ENCODE results near the gene DNM3.
"Not testable (repeated sequence)": the region's sequence is repeated elsewhere in the genome, so short reads cannot be mapped to it uniquely, and the experiment has no call there.

DNM3 gene

GRCh38 chr1:171796592-171796991 lies 44.7 kb upstream of the DNM3 start:
- H3K27me3 ChIP-seq (ENCODE audit: insufficient read depth, poor library complexity, severe bottlenecking): no peaks in the 10 kb centered on the region
- DNase-seq (ENCODE audit: low spot score) (no peak), ATAC-seq (ENCODE audit: low read depth) (no peak)
- no peak overlapping the region for H3K27ac ChIP-seq (ENCODE audit: poor library complexity, severe bottlenecking)
- peaks cover 9% of the 10 kb centered on the region for H3K4me1 ChIP-seq (ENCODE audit: insufficient read depth, poor library complexity, severe bottlenecking)
- H3K36me3 ChIP-seq (ENCODE audit: low read depth): peaks cover 55% of the 10 kb centered on the region
- no peaks in the 10 kb centered on the region for H3K9me3 ChIP-seq (ENCODE audit: severe bottlenecking)
- TF ChIP-seq CTCF (IDR thresholded peaks at IDR 0.05; ENCODE audit: poor library complexity, severe bottlenecking): no peak
- no peak overlapping the region for H3K4me3 ChIP-seq (ENCODE audit: severe bottlenecking)

DNA sequence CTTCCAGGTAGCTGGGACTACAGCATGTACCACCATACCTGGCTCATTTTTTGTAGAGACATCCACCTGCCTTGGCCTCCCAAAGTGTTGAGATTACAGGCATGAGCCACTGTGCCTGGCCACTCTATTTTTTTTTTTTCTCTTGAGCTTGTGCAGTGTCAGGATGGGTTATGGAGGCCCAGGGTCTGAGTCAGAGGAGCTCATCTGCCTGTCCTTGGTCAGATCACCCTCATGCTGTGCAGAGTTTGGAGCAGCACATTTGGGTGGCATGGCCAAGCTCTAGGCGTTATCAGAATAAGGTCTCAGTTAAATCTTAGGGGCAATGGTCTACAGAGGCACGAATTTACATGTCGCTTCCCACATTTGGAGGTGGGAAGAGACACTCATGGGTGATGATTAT lies 43.0 kb upstream of the DNM3 start:
- Histone ChIP-seq H3K36me3 (ENCODE audit: low read depth) (peaks cover 39% of the 10 kb centered on the region), H3K27ac (ENCODE audit: poor library complexity, severe bottlenecking) (no peak overlapping the region), H3K4me3 (ENCODE audit: severe bottlenecking) (no peak overlapping the region), H3K27me3 (ENCODE audit: insufficient read depth, poor library complexity, severe bottlenecking) (no peaks in the 10 kb centered on the region), H3K4me1 (ENCODE audit: insufficient read depth, poor library complexity, severe bottlenecking) (peaks cover 9% of the 10 kb centered on the region), H3K9me3 (ENCODE audit: severe bottlenecking) (no peaks in the 10 kb centered on the region)
- no peak for TF ChIP-seq CTCF (IDR thresholded peaks at IDR 0.05; ENCODE audit: poor library complexity, severe bottlenecking)
- ATAC-seq (ENCODE audit: low read depth) (no peak), DNase-seq (ENCODE audit: low spot score) (no peak)

- ATAC-seq (ENCODE audit: low read depth) (no peak), DNase-seq (ENCODE audit: low spot score) (no peak)
- no peak for TF ChIP-seq CTCF (IDR thresholded peaks at IDR 0.05; ENCODE audit: poor library complexity, severe bottlenecking)
- H3K4me1 ChIP-seq (ENCODE audit: insufficient read depth, poor library complexity, severe bottlenecking): peaks cover 7% of the 10 kb centered on the region
- no peaks in the 10 kb centered on the region for H3K27me3 ChIP-seq (ENCODE audit: insufficient read depth, poor library complexity, severe bottlenecking)
- H3K9me3 ChIP-seq (ENCODE audit: severe bottlenecking): no peaks in the 10 kb centered on the region
- peaks cover 34% of the 10 kb centered on the region for H3K36me3 ChIP-seq (ENCODE audit: low read depth)
- no peak overlapping the region for H3K27ac ChIP-seq (ENCODE audit: poor library complexity, severe bottlenecking)
- H3K4me3 ChIP-seq (ENCODE audit: severe bottlenecking): no peak overlapping the region
Observed at GRCh38 chr1:171798765-171799164, 42.5 kb upstream of the DNM3 start.

DNA sequence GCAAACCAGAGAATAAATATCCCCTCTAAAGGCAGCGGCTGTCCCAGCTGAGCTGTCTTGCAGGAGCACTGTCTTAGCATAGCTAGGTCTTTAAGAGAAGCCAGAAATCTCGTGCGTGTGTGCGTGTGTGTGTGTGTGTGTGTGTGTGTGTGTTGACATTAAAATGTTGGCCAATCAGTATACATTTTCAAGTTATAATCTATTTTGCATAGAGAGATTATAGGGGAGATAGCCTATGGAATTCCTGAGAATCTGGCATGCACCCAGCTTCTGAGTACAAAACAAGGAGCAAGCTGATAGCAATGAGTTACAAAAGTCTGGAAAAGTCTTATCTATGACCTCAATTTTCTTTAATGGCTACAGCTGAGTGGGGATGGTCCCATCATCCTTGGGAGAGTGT lies 42.1 kb upstream of the DNM3 start:
- ATAC-seq (ENCODE audit: low read depth): no peak
- DNase-seq (ENCODE audit: low spot score): no peak
- Histone ChIP-seq H3K4me3 (ENCODE audit: severe bottlenecking) (no peak overlapping the region), H3K27ac (ENCODE audit: poor library complexity, severe bottlenecking) (no peak overlapping the region), H3K36me3 (ENCODE audit: low read depth) (peaks cover 32% of the 10 kb centered on the region), H3K27me3 (ENCODE audit: insufficient read depth, poor library complexity, severe bottlenecking) (no peaks in the 10 kb centered on the region), H3K4me1 (ENCODE audit: insufficient read depth, poor library complexity, severe bottlenecking) (peaks cover 3% of the 10 kb centered on the region), H3K9me3 (ENCODE audit: severe bottlenecking) (no peaks in the 10 kb centered on the region)
- TF ChIP-seq CTCF (IDR thresholded peaks at IDR 0.05; ENCODE audit: poor library complexity, severe bottlenecking): no peak

- H3K4me3 ChIP-seq (ENCODE audit: severe bottlenecking); H3K27me3 ChIP-seq (ENCODE audit: insufficient read depth, poor library complexity, severe bottlenecking); H3K27ac ChIP-seq (ENCODE audit: poor library complexity, severe bottlenecking); DNase-seq (ENCODE audit: low spot score); ATAC-seq (ENCODE audit: low read depth); H3K9me3 ChIP-seq (ENCODE audit: severe bottlenecking); H3K4me1 ChIP-seq (ENCODE audit: insufficient read depth, poor library complexity, severe bottlenecking): not testable (repeated sequence)
- peaks cover 28% of the 10 kb centered on the region for H3K36me3 ChIP-seq (ENCODE audit: low read depth)
Observed at GRCh38 chr1:171799698-171800097, 41.6 kb upstream of the DNM3 start.
